GM19455 (cell line): ENCODE data around the gene GMNC.
A peak's percentile ranks its signal among the peaks of the same experiment; 100 is the strongest.
"Not testable (repeated sequence)": the region's sequence is repeated elsewhere in the genome, so short reads cannot be mapped to it uniquely, and the experiment has no call there.

Source experiments
- ATAC-seq: cut with Tn5 transposase; IDR thresholded peaks from one replicate; pipeline ENCODE4 v1.9.1; 2021; ENCODE audit not compliant: unreplicated experiment

GMNC gene, protein sequence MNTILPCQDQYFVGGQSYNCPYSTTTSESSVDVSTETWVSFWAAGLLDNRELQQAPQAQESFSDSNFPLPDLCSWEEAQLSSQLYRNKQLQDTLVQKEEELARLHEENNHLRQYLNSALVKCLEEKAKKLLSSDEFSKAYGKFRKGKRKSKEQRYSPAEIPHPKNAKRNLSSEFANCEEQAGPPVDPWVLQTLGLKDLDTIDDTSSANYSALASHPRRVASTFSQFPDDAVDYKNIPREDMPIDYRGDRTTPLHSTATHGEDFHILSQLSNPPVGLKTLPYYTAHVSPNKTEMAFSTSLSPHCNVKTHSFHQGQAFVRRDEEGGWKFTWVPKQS

DNA sequence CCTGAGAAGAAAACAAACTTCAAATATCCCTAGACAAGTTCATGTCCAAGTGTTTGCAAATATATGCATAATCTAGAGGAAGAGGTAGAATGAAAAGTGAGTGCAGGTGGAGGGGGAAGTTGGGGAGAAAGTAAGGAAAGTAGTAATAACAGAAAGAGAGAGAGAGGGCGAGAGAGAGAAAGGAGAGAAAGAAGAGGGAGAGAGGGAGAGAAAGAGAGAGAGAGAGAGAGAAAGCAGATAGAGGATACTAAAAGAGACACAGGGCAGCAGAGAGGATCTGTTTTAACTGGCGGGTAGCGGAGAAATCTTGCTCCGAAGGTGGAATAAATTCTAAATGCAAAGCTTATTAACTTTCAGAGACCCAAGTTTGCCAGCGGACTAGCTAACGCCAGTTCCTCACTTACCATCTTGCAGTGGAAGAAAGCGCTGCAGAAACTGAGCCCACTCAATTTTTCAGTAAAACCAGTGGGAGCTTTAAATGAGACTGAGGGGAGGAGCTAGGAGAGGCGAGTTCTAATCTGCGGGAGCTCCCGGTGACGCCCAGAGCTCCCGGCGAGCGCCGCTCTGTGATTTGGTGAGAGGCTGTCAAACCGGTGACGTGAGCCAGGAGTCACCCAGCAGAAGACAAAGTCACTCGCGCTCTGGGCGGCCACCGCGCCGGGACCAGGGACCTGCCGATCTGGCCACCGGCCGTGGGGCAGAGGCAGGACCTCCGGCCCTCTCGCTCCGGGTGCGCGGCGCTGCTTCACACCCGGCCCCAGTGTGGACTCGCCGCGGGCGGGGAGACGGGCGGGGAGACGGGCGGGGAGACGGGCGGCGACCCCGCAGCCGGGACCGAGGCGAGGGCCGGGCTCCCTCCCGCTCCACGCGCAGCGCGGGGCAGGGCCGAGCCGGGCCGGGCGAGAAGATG is at the start of gene GMNC:
Gene GMNC, minus strand, starts transcription at position 486 of the 910 bp plus-strand sequence. Its CDS starts 79 bp downstream, at position 407.
- ATAC-seq, result no peak

DNA sequence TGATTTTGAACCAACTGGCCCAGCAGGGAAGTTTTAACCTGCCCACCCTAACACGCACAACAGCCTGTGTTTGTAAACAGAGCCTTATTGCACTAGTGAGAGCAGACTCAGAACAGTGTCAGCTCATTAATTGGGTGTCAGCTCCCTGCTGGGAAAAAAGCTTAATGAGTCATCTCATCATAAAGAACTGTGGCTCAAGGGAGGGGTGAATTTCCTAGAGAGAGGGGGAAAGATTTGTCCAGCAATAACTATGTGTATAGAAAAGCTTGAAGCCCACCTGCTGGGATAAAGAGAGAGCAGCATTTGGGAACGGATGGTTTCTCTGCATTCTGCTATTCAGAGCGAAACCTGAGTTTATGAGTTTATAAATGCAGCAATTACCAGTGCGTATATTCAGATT is 48.9 kb upstream of the GMNC start:
- no peak for ATAC-seq

DNA sequence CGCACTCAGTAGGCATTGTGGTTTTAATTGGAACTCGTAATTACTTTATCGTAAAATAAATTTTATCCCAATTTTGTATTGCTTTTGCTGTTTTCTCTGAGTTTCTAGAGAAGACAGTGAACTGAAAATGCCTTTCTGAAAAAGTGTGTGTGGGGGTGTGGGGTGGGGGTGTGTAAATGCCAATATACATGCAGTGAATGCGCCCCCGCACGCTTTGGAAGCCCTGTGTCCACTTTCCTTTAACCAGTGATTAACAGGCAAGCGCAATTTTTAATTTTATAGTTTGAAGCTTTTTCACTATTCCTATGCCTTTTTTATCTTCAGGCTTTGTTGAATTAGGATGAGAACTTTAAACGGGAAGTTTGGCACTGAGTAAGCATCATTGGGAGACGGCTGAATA is 47.4 kb upstream of the GMNC start:
- ATAC-seq, result no peak

DNA sequence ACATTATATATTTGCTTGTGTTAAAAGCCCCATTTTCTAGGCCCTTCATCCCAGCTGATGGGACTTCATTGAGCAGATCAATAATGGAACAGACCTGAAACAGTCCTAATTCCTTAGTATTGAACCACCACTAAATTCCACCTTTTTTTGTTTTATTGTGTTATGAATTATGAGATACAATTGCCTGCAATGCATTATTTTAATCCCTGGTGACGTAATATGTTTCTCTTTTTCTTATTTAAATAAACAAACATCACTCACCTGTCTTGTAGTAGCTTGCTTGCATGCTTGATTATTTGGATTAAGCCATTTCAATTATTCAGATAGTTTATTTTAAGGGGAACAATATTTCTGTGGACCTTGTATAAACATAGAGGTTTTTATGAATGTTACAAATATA is 40.7 kb upstream of the GMNC start:
- no peak for ATAC-seq

DNA sequence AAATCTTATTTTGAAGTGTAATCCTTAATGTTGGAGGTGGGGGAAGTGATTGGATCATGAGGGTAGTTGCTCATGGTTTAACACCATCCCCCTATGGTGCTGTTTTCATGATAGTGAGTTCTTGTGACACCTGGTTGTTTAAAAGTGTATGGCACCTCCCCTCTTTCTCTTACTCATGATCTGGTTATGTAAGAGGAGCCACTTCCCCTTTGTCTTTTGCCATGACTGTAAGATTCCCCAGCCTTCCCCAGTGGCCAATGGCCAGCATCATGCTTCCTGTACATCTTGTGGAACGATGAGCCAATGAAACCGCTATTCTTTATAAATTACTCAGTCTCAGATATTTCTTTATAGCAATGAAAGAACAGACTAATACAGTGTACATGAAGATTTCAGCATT is 39.8 kb upstream of the GMNC start:
- ATAC-seq, result no peak

DNA sequence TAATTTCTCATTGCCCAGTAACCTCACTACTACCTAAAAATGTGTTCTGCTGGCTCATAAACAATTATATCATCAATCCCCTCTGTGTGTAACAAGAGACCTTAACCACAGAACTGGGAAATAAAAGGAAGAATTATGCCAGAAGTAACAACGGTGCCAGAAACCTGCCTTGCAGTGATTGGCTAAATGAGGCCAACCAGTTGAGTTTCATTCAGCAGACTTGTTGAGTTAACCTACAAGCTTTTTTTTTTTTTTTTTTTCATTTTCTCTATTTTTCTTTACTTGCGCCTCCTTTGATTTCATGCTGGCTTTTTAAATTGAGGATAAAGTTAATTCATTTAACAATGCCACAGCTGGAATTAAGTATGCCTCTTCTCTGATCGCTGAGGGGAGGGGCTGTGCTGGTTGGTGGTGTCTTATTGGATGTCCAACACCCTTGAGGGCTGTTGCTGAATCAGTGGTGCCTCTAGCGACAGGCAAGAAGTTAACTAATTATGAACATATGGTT is 30.0 kb upstream of the GMNC start:
- no peak for ATAC-seq

DNA sequence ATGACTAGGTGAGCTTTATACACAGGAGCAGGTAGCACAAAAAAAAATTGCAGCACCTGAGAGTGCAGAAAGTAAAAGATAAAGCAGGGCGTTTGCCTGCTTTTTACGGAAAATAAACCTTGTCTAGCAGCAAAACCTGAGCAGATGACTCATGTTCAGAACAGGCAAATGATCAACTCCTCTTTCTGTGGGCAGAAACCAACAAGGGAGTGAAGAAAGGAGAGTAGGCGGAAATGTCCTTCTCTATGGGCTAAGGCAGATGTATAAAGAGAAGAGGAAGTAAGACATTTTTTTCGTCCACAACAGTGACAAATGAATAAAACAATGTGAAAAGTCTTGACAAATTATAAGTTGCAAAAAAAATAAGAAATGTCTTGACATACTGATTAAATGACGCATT is 24.5 kb upstream of the GMNC start:
- ATAC-seq, result peak; percentile 55

DNA sequence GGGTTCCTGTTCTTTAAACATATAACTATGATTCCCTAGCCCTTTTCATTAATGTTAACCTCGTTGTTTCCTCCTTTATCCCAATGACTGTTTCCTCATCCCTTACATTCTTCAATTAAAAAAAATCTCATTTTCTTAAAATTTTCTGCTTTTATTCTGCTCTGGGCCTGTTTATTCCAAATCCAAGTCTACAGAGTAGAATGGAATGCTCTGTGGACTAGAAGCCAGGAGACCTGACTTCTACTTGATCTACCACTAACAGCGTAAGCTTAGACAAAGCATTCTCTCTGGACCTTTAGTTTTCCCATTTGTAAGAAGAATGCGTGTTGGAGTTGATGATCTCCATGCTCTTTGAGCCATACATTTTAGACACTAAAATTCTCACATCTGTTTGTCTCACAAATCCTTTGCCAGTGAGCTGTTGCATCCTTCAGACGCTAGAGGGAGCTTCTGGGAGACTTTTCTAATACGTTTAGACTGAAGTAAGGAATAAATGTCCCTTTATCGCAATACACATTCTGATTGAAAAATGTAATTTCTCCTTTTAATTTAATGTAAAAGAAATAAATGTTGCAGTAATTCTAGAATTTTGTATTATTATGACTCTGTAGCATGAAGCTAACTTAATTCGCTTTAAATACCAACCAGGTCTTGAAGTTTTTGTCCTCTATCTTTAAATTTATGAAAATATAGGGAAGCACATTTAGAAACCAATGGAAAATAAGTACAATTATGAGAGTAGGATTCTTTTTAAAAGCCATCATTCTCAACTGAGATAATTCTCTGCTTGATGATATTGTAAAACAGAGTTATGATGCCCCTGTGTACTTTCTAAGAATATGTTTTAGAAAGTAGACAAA is 21.7 kb upstream of the GMNC start:
- ATAC-seq, result peak; percentile 74

DNA sequence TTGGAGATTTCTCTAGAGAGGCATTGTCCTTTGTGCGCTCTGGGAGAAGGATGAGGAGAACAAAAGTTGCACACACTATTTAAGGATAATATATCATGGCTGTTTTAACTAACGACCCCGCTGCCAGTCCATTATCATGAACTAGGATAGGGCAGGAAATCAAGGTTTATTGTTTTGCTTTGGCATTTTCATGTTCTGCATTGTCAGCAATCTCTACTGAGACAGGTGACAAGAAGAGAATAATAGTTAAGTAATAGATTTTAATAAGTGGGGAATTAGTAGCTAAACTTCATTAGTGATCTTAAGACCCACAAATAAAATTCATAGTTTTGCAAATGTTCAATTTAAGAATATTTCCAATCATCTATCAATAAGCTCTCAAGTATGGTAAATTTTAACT is 20.6 kb upstream of the GMNC start:
- no peak for ATAC-seq

DNA sequence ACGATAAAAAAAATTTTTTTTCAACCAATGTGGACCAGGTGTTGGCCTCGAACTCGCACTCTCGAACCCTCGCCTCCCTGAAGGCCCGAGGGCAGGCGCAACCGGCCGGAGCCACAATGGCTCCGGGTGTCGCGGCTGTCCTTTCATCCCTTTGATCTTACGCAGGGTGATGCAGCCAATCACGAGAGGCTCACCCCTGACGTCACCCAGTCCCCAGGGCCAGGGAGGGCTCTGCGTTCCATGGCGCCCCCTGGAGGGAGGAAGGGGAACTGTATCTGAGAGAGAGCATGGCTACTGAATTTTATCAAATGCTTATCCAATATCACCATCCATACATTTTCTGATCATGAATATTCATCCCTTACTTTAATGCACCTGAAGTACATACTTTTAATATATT is 15.4 kb upstream of the GMNC start:
- no peak for ATAC-seq

DNA sequence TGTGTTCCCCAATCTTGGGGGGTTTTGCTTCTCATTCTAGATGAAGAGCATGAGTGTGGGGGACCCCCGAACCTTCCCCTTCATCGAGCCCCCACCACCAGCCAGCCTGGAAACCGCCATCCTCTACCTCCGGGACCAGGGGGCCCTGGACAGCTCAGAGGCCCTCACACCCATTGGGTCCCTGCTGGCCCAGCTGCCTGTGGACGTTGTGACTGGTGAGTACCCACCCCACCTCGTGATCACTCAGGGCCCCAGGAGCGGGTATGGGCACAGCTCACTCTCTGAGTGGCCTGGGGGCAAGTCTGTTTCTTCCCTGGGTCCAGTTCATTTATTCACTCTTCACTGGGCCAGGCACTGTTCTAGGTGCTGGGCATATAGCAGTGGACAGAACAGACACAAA is 13.9 kb upstream of the GMNC start:
- not testable (repeated sequence) for ATAC-seq

DNA sequence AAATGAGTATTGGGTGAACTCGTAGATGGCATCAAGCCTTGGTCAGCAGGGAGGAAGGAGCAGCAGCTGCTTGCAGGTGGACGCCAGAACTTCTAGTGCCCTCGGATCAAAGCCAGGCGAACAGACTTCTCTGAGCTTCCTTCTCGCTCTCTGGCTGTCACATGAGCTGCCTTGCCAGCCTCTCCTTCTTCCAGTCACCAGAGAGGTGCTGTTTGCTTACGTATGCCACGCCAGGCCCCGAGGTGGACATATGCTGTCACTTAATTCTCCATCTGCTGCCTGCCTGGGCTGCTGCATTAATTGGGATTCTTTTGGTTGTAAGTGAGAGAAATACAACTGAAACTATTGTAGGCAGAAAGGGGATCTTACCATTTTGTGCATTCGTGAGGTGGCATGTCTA is 12.6 kb upstream of the GMNC start:
- not testable (repeated sequence) for ATAC-seq

DNA sequence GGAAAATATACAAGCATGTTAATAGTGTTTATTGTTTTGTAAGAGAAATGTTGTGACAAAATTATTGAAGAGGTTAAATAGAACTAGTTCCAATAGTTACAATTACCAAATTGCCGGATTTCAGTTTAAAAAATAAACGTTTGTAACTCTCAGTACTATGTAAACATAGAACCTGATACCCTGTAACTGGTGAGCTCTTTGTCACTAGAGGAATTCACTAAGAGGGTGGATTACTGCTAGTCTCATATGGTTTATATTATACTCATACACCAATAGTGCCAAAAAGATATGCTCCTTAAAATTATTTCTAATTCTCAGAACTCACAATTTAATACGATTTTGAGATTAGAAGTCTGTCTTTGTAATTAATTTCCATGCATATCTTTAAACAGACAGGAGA is 7.6 kb upstream of the GMNC start:
- ATAC-seq, result no peak

DNA sequence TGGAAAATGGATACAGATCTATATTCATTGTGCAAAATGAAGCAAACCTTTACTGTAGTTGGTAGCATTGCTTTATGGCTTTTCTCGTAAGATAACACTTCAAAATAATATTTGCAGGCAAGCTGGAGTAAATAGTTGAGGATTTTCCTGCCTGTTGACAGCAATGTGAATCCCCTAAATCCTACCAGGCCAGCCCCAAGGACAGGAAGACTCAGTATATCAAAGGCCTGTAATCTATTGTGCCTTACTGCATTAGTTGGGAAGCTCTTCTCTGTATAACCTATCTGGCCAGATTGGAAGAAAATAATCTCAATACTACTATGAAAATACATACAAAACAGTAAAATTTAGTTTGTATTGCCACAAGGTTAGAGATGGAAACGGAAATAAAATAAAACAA is 4.6 kb upstream of the GMNC start:
- ATAC-seq, result no peak

DNA sequence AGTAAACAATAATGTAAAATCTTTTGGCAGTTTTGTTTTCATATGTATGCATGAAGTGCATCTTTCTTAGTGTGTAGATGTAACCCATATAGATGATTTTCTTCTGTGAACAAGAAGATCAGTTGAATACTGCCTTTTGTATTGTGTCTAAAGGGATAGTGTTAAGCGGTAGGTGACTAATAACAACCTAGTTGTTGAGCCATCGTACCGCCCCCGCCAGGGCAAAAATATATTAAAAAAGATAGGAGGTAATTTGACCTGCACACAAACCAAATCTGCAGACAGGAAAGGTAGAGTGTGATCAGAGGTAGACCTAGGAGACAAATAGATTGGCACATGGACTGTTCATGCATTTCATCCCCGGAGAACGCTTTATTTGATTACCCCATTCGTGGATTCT is 3.3 kb upstream of the GMNC start:
- no peak for ATAC-seq

DNA sequence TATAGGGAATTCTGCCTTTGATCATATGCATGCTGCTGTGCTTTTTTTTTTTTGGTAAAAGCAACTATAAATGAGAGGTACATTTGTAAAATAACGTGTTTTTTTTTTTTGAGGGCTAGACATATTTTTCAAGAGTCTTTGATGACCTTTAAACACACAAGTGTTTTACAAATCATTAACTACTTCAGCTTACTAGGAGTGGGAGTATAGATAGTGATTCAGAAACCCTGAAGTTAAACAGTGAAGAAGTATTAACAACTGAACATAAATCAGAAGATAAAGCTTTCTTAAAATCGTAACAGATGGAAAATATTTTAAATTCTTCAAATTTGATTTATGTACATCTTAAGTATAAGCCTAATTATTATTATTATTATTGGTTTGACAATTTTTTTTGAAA is 2.9 kb upstream of the GMNC start:
- peak; percentile 46 for ATAC-seq

DNA sequence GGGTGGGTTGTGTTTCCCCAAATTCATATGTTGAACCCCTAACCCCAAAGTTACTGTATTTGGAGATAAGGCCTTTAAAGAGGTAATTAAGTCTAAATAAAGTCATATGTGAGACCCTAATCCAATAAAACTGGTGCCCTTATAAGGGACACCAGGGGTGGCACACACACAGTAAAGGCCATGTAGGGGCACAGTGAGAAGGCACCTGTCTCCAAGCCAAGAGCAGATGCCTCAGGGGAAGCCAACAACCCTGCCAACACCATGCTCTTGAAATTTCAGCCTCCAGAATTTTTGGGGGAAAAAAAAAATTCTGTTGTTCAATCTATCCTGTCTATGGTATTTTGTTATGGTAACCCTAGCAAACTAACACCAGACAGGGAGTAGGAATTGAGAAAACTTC is 1.5 kb upstream of the GMNC start:
- no peak for ATAC-seq

DNA sequence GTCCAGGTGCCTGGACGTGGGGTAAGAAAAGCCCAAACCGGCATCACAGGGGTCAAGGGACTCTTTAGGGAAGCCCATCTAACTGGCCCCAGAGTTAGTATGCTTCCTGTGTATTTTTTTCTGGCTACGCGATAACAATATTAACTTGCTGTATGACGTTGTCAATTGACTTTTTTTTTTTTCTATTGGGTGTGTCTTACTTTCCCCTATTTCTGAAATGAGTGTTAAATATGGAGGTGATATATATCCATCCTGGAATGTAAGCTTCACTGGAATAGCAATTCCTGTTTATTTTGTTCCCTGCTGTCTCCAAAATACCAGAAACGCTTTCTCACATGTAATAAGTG is 598 bp upstream of the GMNC start:
- no peak for ATAC-seq

DNA sequence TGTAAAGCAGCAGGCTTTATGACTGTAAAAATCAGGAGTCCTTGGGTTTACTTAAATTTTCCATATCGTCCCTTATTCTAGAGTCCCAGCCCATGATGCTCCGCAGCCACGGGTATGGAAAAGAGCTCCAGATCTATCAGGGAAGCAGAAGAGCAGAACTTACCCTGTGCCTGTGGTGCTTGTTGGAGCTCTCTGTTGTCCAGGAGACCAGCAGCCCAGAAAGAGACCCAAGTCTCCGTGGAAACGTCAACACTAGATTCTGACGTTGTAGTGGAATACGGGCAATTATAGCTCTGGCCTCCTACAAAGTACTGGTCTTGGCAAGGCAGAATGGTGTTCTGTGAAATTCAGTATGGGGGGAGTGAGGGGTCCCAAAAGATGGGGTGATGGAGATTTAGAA is 2.0 kb downstream of the GMNC start:
- ATAC-seq, result no peak

DNA sequence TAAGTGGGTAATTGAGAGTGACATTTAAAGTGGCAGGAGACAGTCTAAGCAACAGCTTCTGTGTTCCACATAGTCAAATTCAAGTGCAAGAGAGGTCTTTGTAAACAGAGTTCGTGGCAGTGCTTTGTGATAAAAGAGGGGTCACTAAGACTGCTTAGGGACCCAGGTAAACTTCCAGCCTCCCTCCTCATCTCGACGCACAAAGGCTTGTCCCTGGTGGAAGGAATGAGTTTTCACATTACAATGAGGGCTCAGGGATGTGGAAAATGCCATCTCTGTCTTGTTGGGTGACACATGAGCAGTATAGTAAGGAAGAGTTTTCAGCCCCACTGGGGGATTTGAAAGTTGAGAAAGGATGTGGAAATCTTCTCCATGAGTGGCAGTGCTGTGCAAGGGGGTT is 7.3 kb downstream of the GMNC start:
- no peak for ATAC-seq

DNA sequence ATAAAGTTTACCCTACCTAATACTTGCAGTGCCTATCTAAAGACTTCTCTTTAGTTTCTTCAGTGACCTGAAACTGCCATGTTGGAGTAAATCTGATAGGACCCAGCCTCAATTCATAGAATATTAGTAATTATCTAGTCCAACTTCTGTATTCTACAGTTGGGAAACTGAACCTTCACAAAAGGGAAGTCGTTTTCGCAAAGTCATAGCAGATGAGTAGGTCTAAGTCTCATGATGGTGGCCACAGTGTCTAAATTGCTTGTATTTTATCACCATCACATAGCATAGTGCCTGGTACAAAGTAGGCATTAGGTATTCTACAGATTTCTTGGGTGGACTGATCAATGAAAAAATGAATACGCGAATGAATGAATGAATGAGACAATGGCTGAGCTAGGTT is 8.4 kb downstream of the GMNC start:
- ATAC-seq, result no peak
